Measurements from ENCODE around the gene JMJD8. TPM values are rescaled to one million over a fixed set of nuclear protein-coding genes. Genes with fewer than 3 reads are reported as not detected.

The JMJD8 gene
- total and polyA plus RNA-seq, 9 of the 15 experiments (the other 6 are each of a cell fraction or from before 2014, with no cell fraction given), result 1.2 to 50.6 (median 29.3) TPM

- TF ChIP-seq SETDB1 (IDR thresholded peaks at IDR 0.05; ENCODE audit: low read length) (no peak), ZBTB7A (IDR thresholded peaks at IDR 0.05; ENCODE audit: borderline replicate concordance, control insufficient read depth, low read depth, low read length) (peak; percentile 31; the same call in 1 of the 2 replicates), ATF7 (IDR thresholded peaks at IDR 0.05) (no peak), ZBTB33 (CRISPR knock-in tag; IDR thresholded peaks at IDR 0.05) (peak; percentile 95), ELK3 (CRISPR knock-in tag; IDR thresholded peaks at IDR 0.05) (no peak), CGGBP1 (CRISPR knock-in tag; IDR thresholded peaks at IDR 0.05) (no peak), ZNF407 (IDR thresholded peaks at IDR 0.05; ENCODE audit: low read depth) (no peak), ZNF780A (CRISPR knock-in tag; IDR thresholded peaks at IDR 0.05) (no peak), HNRNPLL (IDR thresholded peaks at IDR 0.05; ENCODE audit: low read depth, low read length, poor library complexity, severe bottlenecking) (peak; percentile 16), UBTF (IDR thresholded peaks at IDR 0.05; ENCODE audit: borderline replicate concordance in 1 of 2, low read depth in 2 of 2, low read length in 2 of 2) (peak in 1 of 2 experiments; percentile 32; a peak in 1 of 4 replicates), ARHGAP35 (IDR thresholded peaks at IDR 0.05; ENCODE audit: partially characterized antibody) (no peak)
Observed at GRCh38 chr16:714558-715476, 30.7 kb upstream of the JMJD8 start, which contains the start of gene METRN (continued).

All from K562 (cell line).